BJ (cell line): ENCODE measurements around the gene C1orf167. TPM values are rescaled to one million over a fixed set of nuclear protein-coding genes. Genes with fewer than 3 reads are reported as not detected.

Experiments
- CTCF ChIA-PET: fragments of 350-600 bp; formaldehyde crosslinking; extraction: SDS; loops from one replicate; lab custom pipeline; 2021; ENCODE audit warnings: antibody characterized with exemption, inconsistent platforms; lab: Yijun Ruan, JAX
- POLR2A ChIA-PET: fragments of 300-600 bp; sonication (Branson Sonifier 250); formaldehyde crosslinking; extraction: SDS; loops from one replicate; lab custom pipeline; 2021; ENCODE audit warnings: antibody characterized with exemption; lab: Charles Lee
- DNase-seq: peaks from one replicate; pipeline ENCODE4 v3.0.0-alpha.2; 2011; ENCODE audit warnings: low read depth
- H3K27me3 ChIP-seq: 2 replicates; pipeline ENCODE4 v1.6.0; 2011; ENCODE audit warnings: low read length; ENCODE audit not compliant: control insufficient read depth, insufficient read depth
- H3K36me3 ChIP-seq: 2 replicates; pipeline ENCODE4 v1.5.1; 2011; ENCODE audit warnings: low read length; ENCODE audit not compliant: control insufficient read depth, insufficient read depth
- H3K4me3 ChIP-seq: 2 replicates; pipeline ENCODE4 v1.5.1; 2011; ENCODE audit warnings: low read depth, mild to moderate bottlenecking, control low read depth, low read length
- polyA plus RNA-seq: library from polyadenylated mRNA; depleted of rRNA; stranded (reverse); fragments of >200 nt; gene quantifications from 2 replicates; pipeline ENCODE4 v1.2.3, GENCODE V29; 2011
- TF ChIP-seq, protein P1 (sequence below): IDR thresholded peaks from 2 replicates; pipeline ENCODE4 v1.5.1; 2011; ENCODE audit warnings: low read depth, mild to moderate bottlenecking, control low read depth, inconsistent platforms, low read length, moderate library complexity; ENCODE audit not compliant: insufficient read depth

Gene C1orf167
- polyA plus RNA-seq, 1 experiment: 0.54 TPM

DNA sequence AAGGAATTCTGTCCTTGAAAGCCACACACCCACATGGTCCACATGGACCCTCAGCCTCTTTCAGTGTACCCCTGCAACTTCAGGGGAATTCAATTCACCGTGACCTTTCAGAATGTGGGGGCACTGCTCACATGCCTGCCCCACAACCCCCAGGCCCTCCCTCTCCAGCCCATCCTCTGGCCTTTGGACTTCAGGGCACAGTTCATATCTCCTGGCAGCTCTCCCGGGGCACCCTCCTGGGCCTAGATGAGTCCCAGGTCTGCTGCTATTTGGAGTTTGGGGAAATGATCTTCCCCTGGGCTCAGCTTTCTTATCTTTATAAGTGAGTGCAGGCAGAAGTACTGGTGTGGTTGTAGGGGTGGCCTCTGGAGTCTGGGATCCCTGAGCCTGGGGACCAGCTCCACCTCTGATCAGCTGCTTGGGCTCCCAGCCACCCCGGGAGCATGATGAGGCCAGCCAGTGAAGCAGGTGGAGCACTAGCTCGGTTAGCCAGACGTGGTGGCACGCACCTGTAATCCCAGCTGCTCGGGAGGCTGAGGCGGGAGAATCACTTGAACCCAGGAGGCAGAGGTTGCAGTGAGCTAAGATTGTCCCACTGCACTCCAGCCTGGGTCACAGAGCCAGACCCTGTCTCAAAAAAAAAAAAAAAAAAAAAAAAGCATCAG is 15.8 kb downstream of the C1orf167 start:
- ChIA-PET POLR2A (no interaction called here), CTCF (no interaction called here)
- H3K27me3 ChIP-seq: no peaks in the 10 kb centered on the region; the same call in 1 of the 2 replicates
- TF ChIP-seq, protein P1, sequence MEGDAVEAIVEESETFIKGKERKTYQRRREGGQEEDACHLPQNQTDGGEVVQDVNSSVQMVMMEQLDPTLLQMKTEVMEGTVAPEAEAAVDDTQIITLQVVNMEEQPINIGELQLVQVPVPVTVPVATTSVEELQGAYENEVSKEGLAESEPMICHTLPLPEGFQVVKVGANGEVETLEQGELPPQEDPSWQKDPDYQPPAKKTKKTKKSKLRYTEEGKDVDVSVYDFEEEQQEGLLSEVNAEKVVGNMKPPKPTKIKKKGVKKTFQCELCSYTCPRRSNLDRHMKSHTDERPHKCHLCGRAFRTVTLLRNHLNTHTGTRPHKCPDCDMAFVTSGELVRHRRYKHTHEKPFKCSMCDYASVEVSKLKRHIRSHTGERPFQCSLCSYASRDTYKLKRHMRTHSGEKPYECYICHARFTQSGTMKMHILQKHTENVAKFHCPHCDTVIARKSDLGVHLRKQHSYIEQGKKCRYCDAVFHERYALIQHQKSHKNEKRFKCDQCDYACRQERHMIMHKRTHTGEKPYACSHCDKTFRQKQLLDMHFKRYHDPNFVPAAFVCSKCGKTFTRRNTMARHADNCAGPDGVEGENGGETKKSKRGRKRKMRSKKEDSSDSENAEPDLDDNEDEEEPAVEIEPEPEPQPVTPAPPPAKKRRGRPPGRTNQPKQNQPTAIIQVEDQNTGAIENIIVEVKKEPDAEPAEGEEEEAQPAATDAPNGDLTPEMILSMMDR: no peak
- H3K36me3 ChIP-seq: no peaks in the 10 kb centered on the region
- no peak for DNase-seq
- no peak overlapping the region for H3K4me3 ChIP-seq

DNA sequence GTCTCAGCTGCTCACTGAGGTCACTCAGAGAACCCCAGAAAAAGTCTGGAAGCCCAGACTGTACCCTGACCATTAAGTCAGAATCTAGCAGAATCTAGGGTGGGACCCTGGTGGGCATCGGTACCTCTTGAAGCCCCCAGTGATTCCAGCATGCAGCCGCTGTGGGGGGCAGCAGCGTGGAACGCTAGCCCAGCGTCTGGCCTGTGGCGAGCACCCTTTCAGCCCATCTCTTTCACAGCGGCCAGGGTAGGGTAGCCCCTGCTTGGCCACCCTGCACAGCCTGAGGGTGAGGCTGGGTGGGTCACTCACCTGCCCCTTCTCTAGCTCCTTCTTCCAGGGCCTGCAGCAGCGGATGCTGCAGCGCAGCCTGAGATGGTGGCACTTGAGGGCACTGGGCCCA is 16.3 kb downstream of the C1orf167 start:
- no peak for DNase-seq
- Histone ChIP-seq H3K4me3 (no peak overlapping the region), H3K27me3 (no peaks in the 10 kb centered on the region; the same call in 1 of the 2 replicates), H3K36me3 (no peaks in the 10 kb centered on the region)
- TF ChIP-seq, protein P1: no peak
- ChIA-PET POLR2A (no interaction called here), CTCF (no interaction called here)

DNA sequence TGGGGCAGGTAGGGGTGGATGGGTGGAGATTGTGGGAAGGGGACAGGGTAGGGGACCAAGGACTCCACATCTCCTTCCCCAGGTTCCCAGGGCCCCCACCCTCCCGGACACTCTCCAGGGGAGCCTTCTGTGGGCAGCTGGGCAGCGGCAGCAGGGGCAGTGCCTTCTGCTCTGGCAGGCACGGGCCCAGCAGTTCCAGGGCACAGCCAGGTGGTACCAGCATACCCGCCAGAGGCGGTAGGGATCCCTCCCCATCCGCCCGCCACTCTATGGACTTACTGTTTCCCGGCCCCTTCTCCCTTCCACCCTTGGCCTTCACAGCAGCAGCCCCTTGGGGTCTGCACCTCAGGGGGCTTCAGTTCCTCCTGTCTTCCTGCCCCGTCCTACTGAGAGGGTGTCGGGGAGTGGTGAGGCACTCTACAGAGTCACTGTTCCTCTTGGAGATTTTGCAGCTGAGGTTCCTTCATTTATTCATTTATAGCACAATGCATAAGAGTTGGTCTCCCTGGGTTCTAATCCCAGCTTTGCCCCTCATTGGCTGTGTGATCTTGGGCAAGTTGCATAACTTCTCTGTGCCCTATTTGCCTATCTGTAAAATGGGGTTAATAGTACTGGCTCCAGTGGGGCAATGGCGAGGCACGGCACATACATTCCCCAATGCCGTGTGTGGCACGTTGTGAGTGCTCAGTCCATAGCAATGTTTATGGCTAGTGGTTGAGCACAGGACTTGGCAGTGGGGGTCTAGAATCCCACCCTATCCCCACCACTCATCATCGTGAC is 17.0 kb downstream of the C1orf167 start:
- ChIA-PET CTCF (no interaction called here), POLR2A (no interaction called here)

DNA sequence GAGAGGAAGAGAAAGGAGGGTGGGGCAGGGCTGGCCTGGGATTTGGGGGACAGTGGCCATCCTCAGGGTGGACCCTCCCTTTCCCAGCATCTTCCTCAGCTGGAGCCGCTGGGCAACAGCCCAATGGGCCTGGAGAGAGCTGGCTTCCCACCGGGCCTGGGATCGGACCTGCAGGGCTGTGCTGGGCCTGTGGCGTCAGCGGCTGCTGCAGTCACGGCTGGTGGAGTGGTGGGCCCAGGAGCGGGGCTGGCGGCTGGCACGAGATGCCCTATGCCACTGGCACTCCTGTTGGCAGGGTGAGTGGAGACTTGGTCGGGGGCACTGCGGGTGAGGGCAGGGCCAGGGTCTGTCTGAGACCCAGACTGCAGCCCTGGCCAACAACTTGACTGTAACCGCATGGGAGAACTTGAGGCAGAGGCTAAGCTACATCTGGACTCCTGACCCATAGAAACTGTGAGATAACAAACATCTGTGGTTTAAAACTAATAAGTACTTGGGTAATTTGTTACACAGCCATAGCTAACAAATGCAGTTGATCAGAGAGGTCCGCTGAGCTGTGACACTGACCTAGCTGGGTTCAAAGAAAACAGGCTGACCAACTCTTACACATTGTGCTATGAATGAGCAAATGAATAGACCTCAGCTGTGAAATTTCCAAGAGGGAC is 17.9 kb downstream of the C1orf167 start:
- no peaks in the 10 kb centered on the region for H3K36me3 ChIP-seq
- DNase-seq: no peak
- ChIA-PET CTCF (no interaction called here), POLR2A (no interaction called here)
- TF ChIP-seq, protein P1: no peak
- H3K4me3 ChIP-seq: no peak overlapping the region
- no peaks in the 10 kb centered on the region; the same call in 1 of the 2 replicates for H3K27me3 ChIP-seq

More for the DNA sequence above, 17.0 kb downstream of the C1orf167 start:
- Histone ChIP-seq H3K27me3 (no peaks in the 10 kb centered on the region; the same call in 1 of the 2 replicates), H3K36me3 (no peaks in the 10 kb centered on the region), H3K4me3 (no peak overlapping the region)
- TF ChIP-seq, protein P1: no peak
- DNase-seq: no peak
